ENCODE results near the gene CSMD2. TPM values are rescaled to one million over a fixed set of nuclear protein-coding genes. Genes with fewer than 3 reads are reported as not detected.

The CSMD2 gene
- total RNA-seq, 1 experiment from 2014 or later: 0.22 TPM

GRCh38 chr1:34153246-34153645 is 11.8 kb downstream of the CSMD2 start:
- BruUV-seq (replicated peaks): no TSS peak

More at GRCh38 chr1:34153246-34153645, 11.8 kb downstream of the CSMD2 start:
- no peak overlapping the region for H3K4me3 ChIP-seq (replicated peaks in 1 of 2; ENCODE audit: low read depth in 1 of 2, low read length in 2 of 2)
- H3K27me3 ChIP-seq (ENCODE audit: insufficient read depth, low read length): peaks cover 17% of the 10 kb centered on the region
- H3K27ac ChIP-seq (ENCODE audit: low read depth, low read length): no peak overlapping the region
- DNase-seq (ENCODE audit: low read depth, low spot score): no peak
- intact Hi-C loops (cut with micrococcal nuclease): no loop called here
- no peaks in the 10 kb centered on the region for H4K20me1 ChIP-seq (ENCODE audit: insufficient read depth)
- no peak overlapping the region for H3K9ac ChIP-seq (ENCODE audit: low read length)
- ChIA-PET RAD21 (ENCODE audit: low non-redundant PET in 1 of 2, low total read pairs in 2 of 2, uncharacterized antibody in 2 of 2, unreplicated experiment in 2 of 2) (no interaction called here), CTCF (no interaction called here), POLR2A (no interaction called here)
- TF ChIP-seq MAX (IDR thresholded peaks at IDR 0.05) (no peak), REST (IDR thresholded peaks at IDR 0.05; ENCODE audit: low read depth) (no peak), SP1 (IDR thresholded peaks at IDR 0.05; ENCODE audit: low read depth) (no peak), ZFX (IDR thresholded peaks at IDR 0.05) (no peak), CTCF (IDR thresholded peaks at IDR 0.05 in 2 of 3, conservative IDR thresholded peaks at IDR 0.05 in 1 of 3; ENCODE audit: borderline replicate concordance in 1 of 3, insufficient read depth in 1 of 3, low read depth in 2 of 3, low read length in 2 of 3) (no peak), EZH2 (IDR thresholded peaks at IDR 0.05) (no peak), EZH2phosphoT487 (IDR thresholded peaks at IDR 0.05; ENCODE audit: borderline replicate concordance) (no peak), SRF (IDR thresholded peaks at IDR 0.05; ENCODE audit: low read depth) (no peak), TCF7L2 (IDR thresholded peaks at IDR 0.05; ENCODE audit: borderline replicate concordance, extremely low read depth, insufficient read depth, insufficient read length) (no peak), POLR2AphosphoS5 (IDR thresholded peaks at IDR 0.05; ENCODE audit: low read depth, low read length) (no peak), FOSL1 (IDR thresholded peaks at IDR 0.05; ENCODE audit: low read depth) (no peak), CBX3 (IDR thresholded peaks at IDR 0.05; ENCODE audit: low read depth) (no peak), SIN3A (IDR thresholded peaks at IDR 0.05; ENCODE audit: low read depth) (no peak), ELF1 (IDR thresholded peaks at IDR 0.05; ENCODE audit: borderline replicate concordance, low read depth) (no peak), ZBTB33 (IDR thresholded peaks at IDR 0.05; ENCODE audit: extremely low read depth, insufficient replicate concordance, low read length) (no peak), POLR2A (IDR thresholded peaks at IDR 0.05; ENCODE audit: borderline replicate concordance, extremely low read depth, insufficient read depth, insufficient read length) (no peak), CEBPB (IDR thresholded peaks at IDR 0.05; ENCODE audit: low read depth) (no peak)
- TF ChIP-seq, protein P1, sequence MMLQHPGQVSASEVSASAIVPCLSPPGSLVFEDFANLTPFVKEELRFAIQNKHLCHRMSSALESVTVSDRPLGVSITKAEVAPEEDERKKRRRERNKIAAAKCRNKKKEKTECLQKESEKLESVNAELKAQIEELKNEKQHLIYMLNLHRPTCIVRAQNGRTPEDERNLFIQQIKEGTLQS (IDR thresholded peaks at IDR 0.05): no peak
- no peaks in the 10 kb centered on the region for H3K9me3 ChIP-seq (ENCODE audit: control insufficient read depth in 1 of 2, insufficient read depth in 1 of 2, low read depth in 1 of 2, low read length in 2 of 2)
- ATAC-seq: no peak
- no peaks in the 10 kb centered on the region for H3K36me3 ChIP-seq (ENCODE audit: control insufficient read depth in 1 of 2, insufficient read depth in 2 of 2, low read length in 2 of 2)
- no peaks in the 10 kb centered on the region for H3K79me2 ChIP-seq (ENCODE audit: insufficient read depth, low read length)
- no peak overlapping the region for H3K4me2 ChIP-seq (ENCODE audit: low read length)
- no peak overlapping the region for H2AFZ ChIP-seq (ENCODE audit: low read depth, low read length, poor library complexity, severe bottlenecking)
- H3K4me1 ChIP-seq (ENCODE audit: control insufficient read depth in 1 of 2, insufficient read depth in 2 of 2, low read length in 2 of 2): no peaks in the 10 kb centered on the region
- no peaks in the 10 kb centered on the region for H3K9me2 ChIP-seq (ENCODE audit: insufficient read depth)
